K562 (cell line): ENCODE results near the gene ST7. TPM values are rescaled to one million over a fixed set of nuclear protein-coding genes. Genes with fewer than 3 reads are reported as not detected.

Experiments used
- ATAC-seq: fragments of 200-7000 bp; cut with Tn5 transposase; 3 replicates; pipeline ENCODE4 v1.9.1; 2020; ENCODE audit warnings: moderate library complexity
- BruUV-seq: library from RNA; stranded (reverse); fragments of 400-500 nt; replicated peaks from 2 replicates; lab custom pipeline; 2021; lab: Mats Ljungman, UMichigan
- CTCF ChIA-PET: fragments of 300-600 bp; formaldehyde crosslinking; extraction: SDS; loops from one replicate; lab custom pipeline; 2021; ENCODE audit warnings: low intra/inter-chr PET ratio; lab: Yijun Ruan, JAX
- POLR2A ChIA-PET: fragments of 300-600, 350-650 bp; sonication (Branson Sonifier 250); formaldehyde crosslinking; extraction: SDS; loops from one replicate; lab custom pipeline; 2021; ENCODE audit warnings: antibody characterized with exemption, inconsistent platforms; lab: Yijun Ruan, JAX
- DNase-seq, 4 experiments: peaks; one replicate each; pipeline versions ENCODE4 v3.0.0 to v3.0.0-alpha.2; 2011 to 2018; ENCODE audit warnings: low spot score in 3 of 4, mixed read lengths in 3 of 4; ENCODE audit errors: extremely low read depth in 1 of 4
- FAIRE-seq: peaks from 2 replicates; lab custom pipeline; 2011; peaks lifted over from hg19 to GRCh38; lab: Jason Lieb, UNC
- H2AFZ ChIP-seq: 2 replicates; pipeline ENCODE4 v1.6.0; 2011; ENCODE audit warnings: low read depth, low read length, control low read depth, inconsistent platforms
- H3K27ac ChIP-seq: fragments of 200-600 bp; 3 replicates; pipeline ENCODE4 v1.8.0; 2011; ENCODE audit warnings: low read depth, mild to moderate bottlenecking, control low read depth, inconsistent platforms, low read length, moderate library complexity, mixed read lengths; ENCODE audit errors: extremely low read depth
- H3K27me3 ChIP-seq, 2 experiments: fragments of 300-600 bp in 1 of 2; 2 replicates in 1 of 2; 3 replicates in 1 of 2; pipeline versions ENCODE4 v1.6.0 to v1.8.0; 2011; ENCODE audit warnings: inconsistent platforms in 2 of 2, low read length in 2 of 2, mild to moderate bottlenecking in 1 of 2, mixed read lengths in 1 of 2, moderate library complexity in 1 of 2; ENCODE audit not compliant: control insufficient read depth in 2 of 2, insufficient read depth in 2 of 2
- H3K36me3 ChIP-seq: fragments of 300-600 bp; 3 replicates; pipeline ENCODE4 v1.8.0; 2011; ENCODE audit warnings: mild to moderate bottlenecking, low read length, inconsistent platforms; ENCODE audit not compliant: control insufficient read depth, insufficient read depth
- H3K4me1 ChIP-seq, 2 experiments: fragments of 200-600 bp in 1 of 2; replicated peaks in 1 of 2; 2 replicates in 1 of 2; 3 replicates in 1 of 2; pipeline versions ENCODE4 v1.5.1 to v1.8.0; 2011; ENCODE audit warnings: inconsistent platforms in 2 of 2, low read length in 2 of 2, mild to moderate bottlenecking in 1 of 2, mixed read lengths in 1 of 2, moderate library complexity in 1 of 2; ENCODE audit not compliant: control insufficient read depth in 2 of 2, insufficient read depth in 2 of 2
- H3K4me2 ChIP-seq: 2 replicates; pipeline ENCODE4 v1.6.1; 2011; ENCODE audit warnings: low read length, control low read depth, inconsistent platforms, mixed read lengths; ENCODE audit not compliant: insufficient read depth
- H3K4me3 ChIP-seq: fragments of 200-600 bp; sonication (generic), shearing (Covaris generic); 2 replicates; pipeline ENCODE4 v1.5.1; 2016; ENCODE audit warnings: control low read depth, inconsistent platforms
- H3K79me2 ChIP-seq: fragments of 200-600 bp; 3 replicates; pipeline ENCODE4 v1.8.0; 2011; ENCODE audit warnings: low read length, inconsistent platforms; ENCODE audit not compliant: control insufficient read depth, insufficient read depth
- H3K9ac ChIP-seq, 2 experiments: 2 replicates each; pipeline versions ENCODE4 v1.6.0 to v1.6.1; 2011; ENCODE audit warnings: low read depth in 2 of 2, low read length in 2 of 2, control low read depth in 1 of 2, inconsistent platforms in 1 of 2, mild to moderate bottlenecking in 1 of 2, mixed read lengths in 1 of 2; ENCODE audit not compliant: insufficient read depth in 1 of 2
- H3K9me1 ChIP-seq: one replicate; pipeline ENCODE4 v1.6.0; 2011; ENCODE audit warnings: inconsistent platforms, mild to moderate bottlenecking, low read length, moderate library complexity; ENCODE audit not compliant: control insufficient read depth, insufficient read depth
- H3K9me3 ChIP-seq: replicated peaks from 2 replicates; pipeline ENCODE4 v1.5.1; 2011; ENCODE audit warnings: low read depth, low read length, inconsistent platforms; ENCODE audit not compliant: control insufficient read depth, insufficient read depth
- H4K20me1 ChIP-seq: replicated peaks from 2 replicates; pipeline ENCODE4 v1.6.1; 2011; ENCODE audit warnings: low read length, inconsistent platforms, mixed read lengths; ENCODE audit not compliant: control insufficient read depth, insufficient read depth
- ATF4 ChIP-seq: fragments of 450-650 bp; formaldehyde crosslinking; IDR thresholded peaks from 2 replicates; pipeline ENCODE4 v1.4.0; 2022; ENCODE audit warnings: mild to moderate bottlenecking, moderate library complexity
- CBX8 ChIP-seq: fragments of 200-600 bp; sonication (generic); IDR thresholded peaks from 2 replicates; pipeline ENCODE4 v1.6.1; 2012; ENCODE audit warnings: borderline replicate concordance, mixed run types, low read depth, mild to moderate bottlenecking, moderate library complexity, mixed read lengths, low read length, control low read depth, inconsistent platforms; ENCODE audit not compliant: poor library complexity, severe bottlenecking; ENCODE audit errors: extremely low read depth
- ELK1 ChIP-seq: sonication (generic); formaldehyde crosslinking; IDR thresholded peaks from 2 replicates; pipeline ENCODE4 v1.8.1; 2022; ENCODE audit warnings: missing genetic modification reagents
- GTF2B ChIP-seq: IDR thresholded peaks from 2 replicates; pipeline ENCODE4 v1.6.1; 2011; ENCODE audit not compliant: insufficient read length; ENCODE audit errors: extremely low read depth
- HMG20A ChIP-seq: fragments of 450-650 bp; formaldehyde crosslinking; conservative IDR thresholded peaks from 2 replicates; pipeline ENCODE4 v1.4.0; 2020; ENCODE audit warnings: mild to moderate bottlenecking, mixed read lengths
- JUND ChIP-seq, 2 experiments: IDR thresholded peaks; 2 replicates in 1 of 2; 3 replicates in 1 of 2; pipeline ENCODE4 v1.6.1; 2011; ENCODE audit warnings: borderline replicate concordance in 2 of 2, low read depth in 2 of 2, low read length in 2 of 2, improper control_type of control experiment in 1 of 2, missing biosample characterization in 1 of 2, missing genetic modification characterization in 1 of 2, missing genetic modification reagents in 1 of 2
- TAF7 ChIP-seq: fragments of 450-650 bp; IDR thresholded peaks from 2 replicates; pipeline ENCODE4 v1.6.1; 2016; ENCODE audit warnings: missing genetic modification characterization, missing compliant biosample characterization
- ZC3H8 ChIP-seq: fragments of 450-650 bp; IDR thresholded peaks from 2 replicates; pipeline ENCODE4 v1.6.1; 2017
- ZNF444 ChIP-seq: fragments of 250-450 bp; sonication (Bioruptor Pico); IDR thresholded peaks from 2 replicates; pipeline ENCODE4 v1.4.0; 2020; ENCODE audit warnings: mild to moderate bottlenecking, moderate library complexity
- ZNF639 ChIP-seq, 2 experiments: fragments of 200-800 bp in 1 of 2; sonication (Bioruptor generic) in 1 of 2; sonication (generic) in 1 of 2; formaldehyde crosslinking in 1 of 2; IDR thresholded peaks in 1 of 2; conservative IDR thresholded peaks in 1 of 2; 2 replicates each; pipeline versions ENCODE4 v1.5.0 to v1.6.1; 2016 to 2020; ENCODE audit warnings: missing compliant biosample characterization in 1 of 2, missing genetic modification characterization in 1 of 2, missing genetic modification reagents in 1 of 2
- WGBS: fragments of 100-300 bp; shearing (Covaris generic); methylation state at CpG from one replicate; pipeline ENCODE4 v1.1.6; 2016; ENCODE audit warnings: low coverage, mixed read lengths; ENCODE audit not compliant: insufficient coverage; ENCODE audit errors: missing lambda C conversion rate; 5-methylcytosine and 5-hydroxymethylcytosine counted together
- in situ Hi-C: fragments of 300-500 bp; cut with MboI; formaldehyde crosslinking; loops from 4 replicates; pipeline ENCODE4 v1.15.0; 2018; ENCODE audit warnings: inconsistent platforms, mixed read lengths
- intact Hi-C: fragments of 100-400 bp; cut with micrococcal nuclease; formaldehyde crosslinking; loops from 2 replicates; pipeline ENCODE4 v1.14.2; 2022
- polyA plus RNA-seq, 8 experiments: library from polyadenylated mRNA; depleted of rRNA in 4 of 8; stranded (reverse) in 5 of 8; unstranded in 3 of 8; fragments of >200 nt; fragmentation: Nextera tagmentation in 2 of 8; fragmentation: Illumina TruSeq in 1 of 8; extraction: Ambion mirVana in 2 of 8; extraction: Trizol in 1 of 8; gene quantifications; 2 replicates each; pipeline versions ENCODE4 v1.2.1 to v1.2.3, GENCODE V29; 2011 to 2014; ENCODE audit warnings: inconsistent platforms in 1 of 8, missing spikeins in 1 of 8
- total RNA-seq, 7 experiments: library from RNA; depleted of rRNA in 6 of 7; stranded (reverse); fragments of >200 nt in 6 of 7; fragmentation: Illumina TruSeq in 2 of 7; extraction: Trizol in 2 of 7; gene quantifications; 2 replicates each; pipeline versions ENCODE4 v1.2.1 to v1.2.3, GENCODE V29; 2011 to 2021; ENCODE audit warnings: low replicate concordance in 1 of 7

ST7 gene
- total and polyA plus RNA-seq, 9 of the 15 experiments (the other 6 are each of a cell fraction or from before 2014, with no cell fraction given), result 23.9 to 56.3 (median 36.9) TPM

GRCh38 chr7:117067340-117067739 lies 114.0 kb downstream of the ST7 start:
- Histone ChIP-seq H3K27ac (no peak overlapping the region), H3K4me1 (peaks cover 4 to 6% of the 10 kb centered on the region in 2 experiments; a peak in 3 of 5 replicates), H4K20me1 (no peaks in the 10 kb centered on the region), H3K79me2 (peaks cover 55% of the 10 kb centered on the region), H3K36me3 (no peaks in the 10 kb centered on the region; the same call in 2 of the 3 replicates), H3K4me2 (no peak overlapping the region), H3K9ac (no peak overlapping the region), H3K4me3 (no peak overlapping the region), H3K9me1 (no peaks in the 10 kb centered on the region), H3K9me3 (no peaks in the 10 kb centered on the region), H3K27me3 (no peaks in the 10 kb centered on the region), H2AFZ (no peak overlapping the region)
- 27% methylated on average over 1 of the region's 1 CpG for WGBS
- ChIA-PET CTCF (no interaction called here), POLR2A (interaction anchor here (1.2 kb wide), 1 partner anchor 20 kb away, joined by 3 read pairs; no protein-coding TSS in a partner anchor)
- intact Hi-C loops (no loop called here), in situ Hi-C loops (no loop called here)
- no peak for TF ChIP-seq ELK1 (CRISPR knock-in tag)
- TF ChIP-seq CBX8, result no peak
- TF ChIP-seq ZNF444 (CRISPR knock-in tag), result no peak
- no peak for TF ChIP-seq JUND (IDR thresholded peaks at IDR 0.05; ENCODE audit: borderline replicate concordance, low read depth, low read length)
- TF ChIP-seq JUND (tag; IDR thresholded peaks at IDR 0.05; ENCODE audit: borderline replicate concordance, low read depth, low read length), result no peak
- TF ChIP-seq ATF4, result no peak
- TF ChIP-seq TAF7 (tag), result no peak
- TF ChIP-seq ZC3H8, result no peak
- no peak for TF ChIP-seq GTF2B
- no peak for TF ChIP-seq HMG20A
- TF ChIP-seq ZNF639 (CRISPR knock-in tag; conservative IDR thresholded peaks at IDR 0.05 in 1 of 2, IDR thresholded peaks at IDR 0.05 in 1 of 2), result no peak
- FAIRE-seq (no peak), DNase-seq (no peak), ATAC-seq (peak; percentile 52)
- BruUV-seq, result no TSS peak
